ENCODE results near the gene CETN1.

CETN1 gene

GRCh38 chr18:580154-580553 lies at the start of gene CETN1:
TSS of gene CETN1 (plus strand) at chr18:580380. CDS start at chr18:580409, 29 bp downstream.
- DNase-seq = no peak

GRCh38 chr18:532018-532417 lies 48.2 kb upstream of the CETN1 start:
- DNase-seq = no peak

- no peak for DNase-seq
Observed at GRCh38 chr18:532632-533031, 47.5 kb upstream of the CETN1 start.

- no peak for DNase-seq
Observed at GRCh38 chr18:533995-534601, 46.1 kb upstream of the CETN1 start.

- DNase-seq = no peak
Observed at GRCh38 chr18:543447-544078, 36.6 kb upstream of the CETN1 start.

- DNase-seq = no peak
Observed at GRCh38 chr18:549967-550366, 30.2 kb upstream of the CETN1 start.

- DNase-seq = no peak
Observed at GRCh38 chr18:551404-552061, 28.6 kb upstream of the CETN1 start.

- DNase-seq = no peak
Observed at GRCh38 chr18:555705-556457, 24.3 kb upstream of the CETN1 start.

- DNase-seq = no peak
Observed at GRCh38 chr18:564708-565561, 15.2 kb upstream of the CETN1 start.

- DNase-seq = no peak
Observed at GRCh38 chr18:565562-566061, 14.6 kb upstream of the CETN1 start.

- no peak for DNase-seq
Observed at GRCh38 chr18:567122-567521, 13.1 kb upstream of the CETN1 start.

- no peak for DNase-seq
Observed at GRCh38 chr18:568731-569130, 11.4 kb upstream of the CETN1 start.

- DNase-seq = no peak
Observed at GRCh38 chr18:570256-570655, 9.9 kb upstream of the CETN1 start.

- DNase-seq = no peak
Observed at GRCh38 chr18:570697-571096, 9.5 kb upstream of the CETN1 start.

- no peak for DNase-seq
Observed at GRCh38 chr18:572091-572830, 7.9 kb upstream of the CETN1 start.

- no peak for DNase-seq
Observed at GRCh38 chr18:572831-573289, 7.3 kb upstream of the CETN1 start.

- DNase-seq = no peak
Observed at GRCh38 chr18:573385-573784, 6.8 kb upstream of the CETN1 start.

GRCh38 chr18:574149-574860 lies 5.9 kb upstream of the CETN1 start:
- DNase-seq = no peak

GRCh38 chr18:574865-575645 lies 5.1 kb upstream of the CETN1 start:
- DNase-seq = no peak

GRCh38 chr18:576924-577323 lies 3.3 kb upstream of the CETN1 start:
- no peak for DNase-seq

Data from NCI-H510A treated with DMSO at 0.1 percent for 48 hours (cell line).